Heart left ventricle (tissue), 16 donors: ENCODE results near the gene LY86. TPM values are rescaled to one million over a fixed set of nuclear protein-coding genes. Genes with fewer than 3 reads are reported as not detected.
A peak's percentile ranks its signal among the peaks of the same experiment; 100 is the strongest.

Source experiments
- ATAC-seq, 4 donors: fragments of 200-7000 bp; cut with Tn5 transposase; one replicate each; pipeline ENCODE4 v1.9.1; 2020 to 2022; ENCODE audit warnings: moderate library complexity in 4 of 4, mild to moderate bottlenecking in 3 of 4, moderate number of reproducible peaks in 1 of 4
- DNase-seq, 5 donors: peaks; one replicate each; pipeline ENCODE4 v3.0.0-alpha.2; 2020
- H3K27ac ChIP-seq, 12 donors: fragments of 200-600 bp; sonication (generic) in 4 of 12; one replicate each; pipeline versions ENCODE4 v1.5.0 to v1.8.0; 2016 to 2022; ENCODE audit warnings: mild to moderate bottlenecking in 2 of 12
- H3K27me3 ChIP-seq, 9 donors: fragments of 200-600 bp; sonication (generic) in 2 of 9; one replicate each; pipeline versions ENCODE4 v1.5.1 to v1.8.0; 2016 to 2022; ENCODE audit warnings: mild to moderate bottlenecking in 3 of 9
- H3K36me3 ChIP-seq, 9 donors: fragments of 200-600 bp; sonication (generic) in 2 of 9; one replicate each; pipeline versions ENCODE4 v1.5.0 to v1.8.0; 2018 to 2022; ENCODE audit warnings: mild to moderate bottlenecking in 2 of 9
- H3K4me1 ChIP-seq, 12 donors: fragments of 200-600 bp; sonication (generic) in 4 of 12; one replicate each; pipeline versions ENCODE4 v1.5.0 to v1.8.0; 2016 to 2022; ENCODE audit warnings: mild to moderate bottlenecking in 3 of 12
- H3K4me3 ChIP-seq, 12 donors: fragments of 200-600 bp; sonication (generic) in 4 of 12; one replicate each; pipeline versions ENCODE4 v1.5.0 to v1.8.0; 2017 to 2022; ENCODE audit warnings: mild to moderate bottlenecking in 9 of 12, moderate library complexity in 4 of 12
- H3K9me3 ChIP-seq, 12 donors: fragments of 200-600 bp; sonication (generic) in 4 of 12; one replicate each; pipeline versions ENCODE4 v1.5.0 to v1.8.0; 2016 to 2022; ENCODE audit warnings: mild to moderate bottlenecking in 1 of 12
- CTCF ChIP-seq, 12 donors: fragments of 200-600 bp; sonication (generic) in 4 of 12; IDR thresholded peaks; one replicate each; pipeline versions ENCODE4 v1.5.0 to v1.8.0; 2018 to 2022; ENCODE audit warnings: antibody characterized with exemption in 12 of 12, mild to moderate bottlenecking in 5 of 12
- POLR2A ChIP-seq, 2 donors: fragments of 450-650 bp; IDR thresholded peaks; one replicate each; pipeline ENCODE4 v1.6.1; 2017; ENCODE audit warnings: antibody characterized with exemption in 2 of 2, mild to moderate bottlenecking in 2 of 2, moderate library complexity in 2 of 2
- WGBS, 4 donors: extraction: QIAGEN DNeasy Blood & Tissue Kit in 2 of 4; methylation state at CpG; one replicate each; pipeline versions ENCODE4 v1.1.5 to v1.1.7; 2013 to 2018; 5-methylcytosine and 5-hydroxymethylcytosine counted together
- intact Hi-C, 10 donors: fragments of 100-400 bp; cut with DNase I; formaldehyde crosslinking; loops; one replicate each; pipeline versions ENCODE4 v1.11.1 to v1.14.2; 2022
- polyA plus RNA-seq, 2 donors: library from polyadenylated mRNA; stranded (reverse); fragments of 200-250 nt; gene quantifications; one replicate each; pipeline ENCODE4 v1.2.3, GENCODE V29; 2013
- total RNA-seq, 9 donors: library from RNA; depleted of rRNA in 2 of 9; stranded (reverse); fragments of >200 nt in 2 of 9; fragmentation: NEBNext Ultra II Directional in 3 of 9; extraction: Animal tissue kit (Norgen Biotek cat#: 25700) in 3 of 9; gene quantifications; one replicate each; pipeline versions ENCODE4 v1.1.0 to v1.2.4, GENCODE V29; 2016 to 2023
- donor health status: ischemic (EF 13 %, LVEDD 7.1; RV severe dilation, severe dysfunction).
- donor health status: healthy with polysubstance abuse.
- donor health status: DM: no; HTN: yes; CAD: no.
- donor health status: DM: no; HTN: no; CAD: no.
- donor health status: ischemic (EF 25% LVEDD 6.9; RV normal size, moderate dysfunction).
- donor health status: ischemic (EF 25% LVEDD 5.7; RV mildly dilated, moderate dysfunction).
- donor health status: healthy.
- donor health status: DM: yes; HTN: yes; CAD: no.
- donor health status: ischemic (EF 35%, LVEDD 5.7; RV mildly dilated, moderate dysfunction).
- donor health status: nonischemic (EF 11% LVEDD 7.7; RV severe dilation, severe dysfunction).
- donor health status: DM: yes; HTN: yes; CAD: no.
- donor health status: PGD.
- donor health status: ischemic (EF 29% LVEDD 5.4; RV normal size, mild dysfunction).
- donor health status: nonischemic (EF 23%, LVEDD 6.1; RV moderate dilation, normal function).

The LY86 gene
- total and polyA plus RNA-seq, 11 donors, result 0.23 to 13.4 (median 0.75) TPM

GRCh38 chr6:6697620-6698019 is 109.1 kb downstream of the LY86 start:
- intact Hi-C loops, result no loop called here
- Histone ChIP-seq H3K27ac (peak overlapping the region in 4 of 12 donors; percentile 2 to 78 (median 54)), H3K36me3 (no peaks in the 10 kb centered on the region), H3K4me1 (peaks cover 10 to 54% (median 47%) of the 10 kb centered on the region in 12 donors), H3K9me3 (no peaks in the 10 kb centered on the region), H3K27me3 (no peaks in the 10 kb centered on the region), H3K4me3 (no peak overlapping the region)
- DNase-seq (no peak), ATAC-seq (no peak)
- WGBS, 4 donors, result 73 to 96% (median 94%) methylated on average over 3 of the region's 3 CpGs
- no peak for TF ChIP-seq CTCF (IDR thresholded peaks at IDR 0.05)
- no peak for TF ChIP-seq POLR2A (IDR thresholded peaks at IDR 0.05)

DNA sequence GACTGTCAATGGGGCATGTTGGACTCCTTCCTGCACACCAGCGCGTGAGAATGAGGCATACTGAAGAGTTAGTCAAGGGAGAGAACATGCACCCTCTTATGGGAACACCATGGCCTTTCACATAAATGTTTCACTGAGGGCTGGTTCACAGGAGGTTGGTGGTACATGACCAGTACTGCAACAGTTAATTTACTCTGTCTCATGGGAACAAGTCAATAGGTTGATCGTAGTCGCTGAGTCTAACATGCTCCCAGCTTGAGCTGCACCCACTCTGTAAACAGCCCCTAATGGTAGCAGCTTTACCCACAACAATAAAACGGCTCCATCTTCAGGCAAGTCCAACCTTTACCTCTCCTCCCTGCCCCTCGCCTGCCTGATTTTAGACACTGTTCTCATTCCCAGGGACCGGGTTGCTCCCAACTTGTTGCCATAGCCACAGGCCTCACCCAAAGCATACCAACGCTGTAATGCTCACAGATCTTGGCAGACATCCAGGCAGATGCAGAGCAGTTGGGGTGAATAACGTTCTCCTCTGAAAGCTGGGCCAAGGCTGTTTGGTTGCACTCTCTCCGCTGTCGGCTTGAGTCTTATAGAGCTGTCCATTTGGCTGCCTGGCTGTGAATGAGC is 111.3 kb downstream of the LY86 start:
- Histone ChIP-seq H3K27ac (peak overlapping the region in 11 of 12 donors; percentile 24 to 68 (median 56)), H3K4me3 (no peak overlapping the region), H3K27me3 (no peaks in the 10 kb centered on the region), H3K4me1 (peaks cover 10 to 51% (median 38%) of the 10 kb centered on the region in 12 donors), H3K9me3 (no peaks in the 10 kb centered on the region), H3K36me3 (no peaks in the 10 kb centered on the region)
- intact Hi-C loops, result no loop called here
- DNase-seq (peak; percentile 75 to 90 (median 84)), ATAC-seq (peak; percentile 83 to 90 (median 88))
- TF ChIP-seq POLR2A (IDR thresholded peaks at IDR 0.05) (no peak), CTCF (IDR thresholded peaks at IDR 0.05) (peak in 2 of 12 donors; percentile 21 to 36)
- 23 to 30% (median 29%) methylated on average over 11 of the region's 11 CpGs for WGBS, 4 donors

DNA sequence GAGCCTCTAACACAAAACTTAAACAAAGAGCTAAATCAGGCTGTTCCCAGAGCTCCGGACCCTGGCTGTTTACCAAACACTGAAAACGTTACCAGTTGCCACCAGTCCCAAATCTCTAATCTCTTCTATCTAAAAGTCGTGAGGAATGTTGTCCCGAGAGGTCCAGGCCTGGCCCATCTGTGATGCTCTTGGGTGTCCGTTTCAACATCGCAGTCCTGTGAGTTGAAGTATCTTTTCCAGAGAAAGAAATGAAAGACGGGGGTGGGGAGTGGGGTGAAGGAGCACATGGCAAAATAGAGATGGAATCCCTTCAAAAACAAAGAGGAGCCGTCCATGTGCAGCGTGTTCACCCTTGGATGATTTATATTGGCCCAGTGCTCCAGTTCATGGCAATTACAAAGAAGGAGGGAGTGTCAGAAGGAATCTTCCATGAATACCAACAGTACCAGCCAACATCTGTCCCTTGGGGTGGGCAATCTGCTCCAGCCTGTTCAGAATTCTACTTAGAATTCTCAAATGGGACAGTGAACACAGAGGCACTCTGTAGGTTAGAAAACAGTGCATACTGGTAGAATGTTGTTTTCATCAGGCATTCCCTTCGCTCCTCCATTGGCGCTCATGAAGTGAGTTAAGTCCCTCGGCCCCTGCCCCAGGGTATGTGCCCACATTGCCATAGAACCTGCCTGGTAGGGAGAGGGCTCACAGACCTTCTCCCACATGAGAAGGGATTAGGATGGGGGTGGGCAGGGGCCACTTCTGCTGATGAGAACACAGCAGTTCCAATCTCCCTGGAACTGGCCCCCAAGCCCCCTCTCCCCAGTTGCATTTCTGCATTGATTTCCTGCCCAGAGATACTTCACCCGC is 112.1 kb downstream of the LY86 start:
- peak overlapping the region in 11 of 12 donors; percentile 24 to 68 (median 56) for H3K27ac ChIP-seq
- no peak for ATAC-seq
- intact Hi-C loops, result no loop called here

More for the DNA sequence above, 112.1 kb downstream of the LY86 start:
- no peak overlapping the region for H3K4me3 ChIP-seq
- 60 to 64% (median 63%) methylated on average over 13 of the region's 13 CpGs for WGBS, 4 donors
- H3K27me3 ChIP-seq, result no peaks in the 10 kb centered on the region
- TF ChIP-seq CTCF (IDR thresholded peaks at IDR 0.05), result no peak
- no peak for TF ChIP-seq POLR2A (IDR thresholded peaks at IDR 0.05)
- no peaks in the 10 kb centered on the region for H3K9me3 ChIP-seq
- H3K36me3 ChIP-seq, result no peaks in the 10 kb centered on the region
- DNase-seq, result no peak
- peaks cover 7 to 43% (median 31%) of the 10 kb centered on the region in 12 donors for H3K4me1 ChIP-seq
